ENCODE data around the gene RBPJ.
A peak's percentile ranks its signal among the peaks of the same experiment; 100 is the strongest.

RBPJ gene

GRCh38 chr4:26473893-26474292 lies 153.1 kb downstream of the RBPJ start:
- 95 to 99% methylated on average over 7 to 8 of the region's 8 CpGs for WGBS, 2 experiments (ENCODE audit: insufficient coverage in 2 of 2)
- Histone ChIP-seq H3K9me3 (ENCODE audit: control insufficient read depth, low read length) (no peaks in the 10 kb centered on the region), H3K4me1 (ENCODE audit: control insufficient read depth, insufficient read depth, low read length, poor library complexity, severe bottlenecking) (no peaks in the 10 kb centered on the region), H3K36me3 (ENCODE audit: control insufficient read depth, insufficient read depth, low read length) (no peaks in the 10 kb centered on the region), H3K27ac (ENCODE audit: low read depth, low read length, severe bottlenecking) (no peak overlapping the region), H3K4me3 (ENCODE audit: extremely low read depth, insufficient read depth, low read length, poor library complexity, severe bottlenecking) (no peak overlapping the region)

- Histone ChIP-seq H3K36me3 (ENCODE audit: control insufficient read depth, insufficient read depth, low read length) (no peaks in the 10 kb centered on the region), H3K27ac (ENCODE audit: low read depth, low read length, severe bottlenecking) (no peak overlapping the region), H3K9me3 (ENCODE audit: control insufficient read depth, low read length) (no peaks in the 10 kb centered on the region), H3K4me3 (ENCODE audit: extremely low read depth, insufficient read depth, low read length, poor library complexity, severe bottlenecking) (no peak overlapping the region), H3K4me1 (ENCODE audit: control insufficient read depth, insufficient read depth, low read length, poor library complexity, severe bottlenecking) (no peaks in the 10 kb centered on the region)
- 77 to 82% methylated on average over 2 to 3 of the region's 3 CpGs for WGBS, 2 experiments (ENCODE audit: insufficient coverage in 2 of 2)
These were observed 153.7 kb downstream of the RBPJ start for GRCh38 chr4:26474551-26474950.

GRCh38 chr4:26475716-26476115 lies 154.9 kb downstream of the RBPJ start:
- Histone ChIP-seq H3K9me3 (ENCODE audit: control insufficient read depth, low read length) (no peaks in the 10 kb centered on the region), H3K4me1 (ENCODE audit: control insufficient read depth, insufficient read depth, low read length, poor library complexity, severe bottlenecking) (no peaks in the 10 kb centered on the region), H3K4me3 (ENCODE audit: extremely low read depth, insufficient read depth, low read length, poor library complexity, severe bottlenecking) (no peak overlapping the region), H3K36me3 (ENCODE audit: control insufficient read depth, insufficient read depth, low read length) (no peaks in the 10 kb centered on the region), H3K27ac (ENCODE audit: low read depth, low read length, severe bottlenecking) (no peak overlapping the region)
- WGBS, 2 experiments (ENCODE audit: insufficient coverage in 2 of 2) = 82 to 92% methylated on average over 4 to 6 of the region's 8 CpGs

- Histone ChIP-seq H3K9me3 (ENCODE audit: control insufficient read depth, low read length) (no peaks in the 10 kb centered on the region), H3K36me3 (ENCODE audit: control insufficient read depth, insufficient read depth, low read length) (no peaks in the 10 kb centered on the region), H3K4me3 (ENCODE audit: extremely low read depth, insufficient read depth, low read length, poor library complexity, severe bottlenecking) (no peak overlapping the region), H3K27ac (ENCODE audit: low read depth, low read length, severe bottlenecking) (no peak overlapping the region), H3K4me1 (ENCODE audit: control insufficient read depth, insufficient read depth, low read length, poor library complexity, severe bottlenecking) (no peaks in the 10 kb centered on the region)
- 87 to 90% methylated on average over 4 of the region's 5 CpGs for WGBS, 2 experiments (ENCODE audit: insufficient coverage in 2 of 2)
These were observed 155.7 kb downstream of the RBPJ start for GRCh38 chr4:26476545-26476944.

- Histone ChIP-seq H3K27ac (ENCODE audit: low read depth, low read length, severe bottlenecking) (no peak overlapping the region), H3K4me3 (ENCODE audit: extremely low read depth, insufficient read depth, low read length, poor library complexity, severe bottlenecking) (no peak overlapping the region), H3K4me1 (ENCODE audit: control insufficient read depth, insufficient read depth, low read length, poor library complexity, severe bottlenecking) (no peaks in the 10 kb centered on the region), H3K9me3 (ENCODE audit: control insufficient read depth, low read length) (no peaks in the 10 kb centered on the region), H3K36me3 (ENCODE audit: control insufficient read depth, insufficient read depth, low read length) (no peaks in the 10 kb centered on the region)
- WGBS, 2 experiments (ENCODE audit: insufficient coverage in 2 of 2) = 94 to 96% methylated on average over 10 to 12 of the region's 13 CpGs
These were observed 157.5 kb downstream of the RBPJ start for GRCh38 chr4:26478330-26478729.

- no peaks in the 10 kb centered on the region for H3K36me3 ChIP-seq (ENCODE audit: control insufficient read depth, insufficient read depth, low read length)
- no peaks in the 10 kb centered on the region for H3K9me3 ChIP-seq (ENCODE audit: control insufficient read depth, low read length)
- WGBS, 2 experiments (ENCODE audit: insufficient coverage in 2 of 2) = no CpG with 5 or more reads among the region's 3 CpGs
- no peak overlapping the region for H3K27ac ChIP-seq (ENCODE audit: low read depth, low read length, severe bottlenecking)
- H3K4me1 ChIP-seq (ENCODE audit: control insufficient read depth, insufficient read depth, low read length, poor library complexity, severe bottlenecking) = no peaks in the 10 kb centered on the region
- H3K4me3 ChIP-seq (ENCODE audit: extremely low read depth, insufficient read depth, low read length, poor library complexity, severe bottlenecking) = no peak overlapping the region
These were observed 162.0 kb downstream of the RBPJ start for GRCh38 chr4:26482508-26483462.

- no peaks in the 10 kb centered on the region for H3K36me3 ChIP-seq (ENCODE audit: control insufficient read depth, insufficient read depth, low read length)
- WGBS, 2 experiments (ENCODE audit: insufficient coverage in 2 of 2) = no CpG with 5 or more reads among the region's 2 CpGs
- no peaks in the 10 kb centered on the region for H3K4me1 ChIP-seq (ENCODE audit: control insufficient read depth, insufficient read depth, low read length, poor library complexity, severe bottlenecking)
- no peaks in the 10 kb centered on the region for H3K9me3 ChIP-seq (ENCODE audit: control insufficient read depth, low read length)
- H3K27ac ChIP-seq (ENCODE audit: low read depth, low read length, severe bottlenecking) = peak overlapping the region; percentile 46
- no peak overlapping the region for H3K4me3 ChIP-seq (ENCODE audit: extremely low read depth, insufficient read depth, low read length, poor library complexity, severe bottlenecking)
These were observed 163.3 kb downstream of the RBPJ start for GRCh38 chr4:26484032-26484515.

- Histone ChIP-seq H3K4me3 (ENCODE audit: extremely low read depth, insufficient read depth, low read length, poor library complexity, severe bottlenecking) (no peak overlapping the region), H3K36me3 (ENCODE audit: control insufficient read depth, insufficient read depth, low read length) (no peaks in the 10 kb centered on the region), H3K9me3 (ENCODE audit: control insufficient read depth, low read length) (no peaks in the 10 kb centered on the region), H3K27ac (ENCODE audit: low read depth, low read length, severe bottlenecking) (peak overlapping the region; percentile 46), H3K4me1 (ENCODE audit: control insufficient read depth, insufficient read depth, low read length, poor library complexity, severe bottlenecking) (no peaks in the 10 kb centered on the region)
- WGBS, 2 experiments (ENCODE audit: insufficient coverage in 2 of 2) = 87 to 96% methylated on average over 2 to 3 of the region's 5 CpGs
These were observed 163.7 kb downstream of the RBPJ start for GRCh38 chr4:26484516-26484915.

All from mesodermal cell (in vitro differentiated cells).